ENCODE data around the gene SLC22A15.

DNA sequence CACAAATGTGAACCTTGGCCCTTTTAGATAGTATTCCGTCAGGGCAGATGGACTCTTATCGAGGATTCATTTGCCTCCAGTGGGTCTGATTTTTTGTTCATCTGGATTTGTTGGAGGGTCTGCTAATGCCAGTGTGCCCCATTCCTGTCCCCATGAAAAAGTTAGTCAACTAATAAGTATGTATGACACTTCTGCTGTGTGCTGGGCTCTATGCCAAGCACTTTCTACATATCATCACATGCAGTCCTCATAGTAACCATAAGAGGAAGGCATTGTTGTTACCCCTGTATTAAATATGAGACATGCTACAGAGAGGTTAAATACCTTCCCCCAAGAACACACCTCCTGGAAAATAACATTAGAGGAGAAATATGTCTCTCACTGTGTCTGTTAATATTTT, 88.3 kb downstream of the SLC22A15 start:
- TF ChIP-seq, protein P1, sequence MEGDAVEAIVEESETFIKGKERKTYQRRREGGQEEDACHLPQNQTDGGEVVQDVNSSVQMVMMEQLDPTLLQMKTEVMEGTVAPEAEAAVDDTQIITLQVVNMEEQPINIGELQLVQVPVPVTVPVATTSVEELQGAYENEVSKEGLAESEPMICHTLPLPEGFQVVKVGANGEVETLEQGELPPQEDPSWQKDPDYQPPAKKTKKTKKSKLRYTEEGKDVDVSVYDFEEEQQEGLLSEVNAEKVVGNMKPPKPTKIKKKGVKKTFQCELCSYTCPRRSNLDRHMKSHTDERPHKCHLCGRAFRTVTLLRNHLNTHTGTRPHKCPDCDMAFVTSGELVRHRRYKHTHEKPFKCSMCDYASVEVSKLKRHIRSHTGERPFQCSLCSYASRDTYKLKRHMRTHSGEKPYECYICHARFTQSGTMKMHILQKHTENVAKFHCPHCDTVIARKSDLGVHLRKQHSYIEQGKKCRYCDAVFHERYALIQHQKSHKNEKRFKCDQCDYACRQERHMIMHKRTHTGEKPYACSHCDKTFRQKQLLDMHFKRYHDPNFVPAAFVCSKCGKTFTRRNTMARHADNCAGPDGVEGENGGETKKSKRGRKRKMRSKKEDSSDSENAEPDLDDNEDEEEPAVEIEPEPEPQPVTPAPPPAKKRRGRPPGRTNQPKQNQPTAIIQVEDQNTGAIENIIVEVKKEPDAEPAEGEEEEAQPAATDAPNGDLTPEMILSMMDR (IDR thresholded peaks at IDR 0.05 in 2 of 3, conservative IDR thresholded peaks at IDR 0.05 in 1 of 3; ENCODE audit: control insufficient read depth in 2 of 3, extremely low read depth in 1 of 3, insufficient read depth in 1 of 3, low read depth in 3 of 3, low read length in 3 of 3), result no peak
- TF ChIP-seq, protein P2, sequence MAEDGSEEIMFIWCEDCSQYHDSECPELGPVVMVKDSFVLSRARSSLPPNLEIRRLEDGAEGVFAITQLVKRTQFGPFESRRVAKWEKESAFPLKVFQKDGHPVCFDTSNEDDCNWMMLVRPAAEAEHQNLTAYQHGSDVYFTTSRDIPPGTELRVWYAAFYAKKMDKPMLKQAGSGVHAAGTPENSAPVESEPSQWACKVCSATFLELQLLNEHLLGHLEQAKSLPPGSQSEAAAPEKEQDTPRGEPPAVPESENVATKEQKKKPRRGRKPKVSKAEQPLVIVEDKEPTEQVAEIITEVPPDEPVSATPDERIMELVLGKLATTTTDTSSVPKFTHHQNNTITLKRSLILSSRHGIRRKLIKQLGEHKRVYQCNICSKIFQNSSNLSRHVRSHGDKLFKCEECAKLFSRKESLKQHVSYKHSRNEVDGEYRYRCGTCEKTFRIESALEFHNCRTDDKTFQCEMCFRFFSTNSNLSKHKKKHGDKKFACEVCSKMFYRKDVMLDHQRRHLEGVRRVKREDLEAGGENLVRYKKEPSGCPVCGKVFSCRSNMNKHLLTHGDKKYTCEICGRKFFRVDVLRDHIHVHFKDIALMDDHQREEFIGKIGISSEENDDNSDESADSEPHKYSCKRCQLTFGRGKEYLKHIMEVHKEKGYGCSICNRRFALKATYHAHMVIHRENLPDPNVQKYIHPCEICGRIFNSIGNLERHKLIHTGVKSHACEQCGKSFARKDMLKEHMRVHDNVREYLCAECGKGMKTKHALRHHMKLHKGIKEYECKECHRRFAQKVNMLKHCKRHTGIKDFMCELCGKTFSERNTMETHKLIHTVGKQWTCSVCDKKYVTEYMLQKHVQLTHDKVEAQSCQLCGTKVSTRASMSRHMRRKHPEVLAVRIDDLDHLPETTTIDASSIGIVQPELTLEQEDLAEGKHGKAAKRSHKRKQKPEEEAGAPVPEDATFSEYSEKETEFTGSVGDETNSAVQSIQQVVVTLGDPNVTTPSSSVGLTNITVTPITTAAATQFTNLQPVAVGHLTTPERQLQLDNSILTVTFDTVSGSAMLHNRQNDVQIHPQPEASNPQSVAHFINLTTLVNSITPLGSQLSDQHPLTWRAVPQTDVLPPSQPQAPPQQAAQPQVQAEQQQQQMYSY (CRISPR knock-in tag; IDR thresholded peaks at IDR 0.05), result no peak
- TF ChIP-seq RAD21 (IDR thresholded peaks at IDR 0.05; ENCODE audit: insufficient read depth, low read depth, low read length) (no peak), EP300 (IDR thresholded peaks at IDR 0.05; ENCODE audit: borderline replicate concordance in 1 of 2, control insufficient read depth in 1 of 2, low read depth in 2 of 2, low read length in 2 of 2) (no peak), TCF3 (IDR thresholded peaks at IDR 0.05; ENCODE audit: borderline replicate concordance, insufficient read depth, low read depth, low read length) (no peak), EZH2 (IDR thresholded peaks at IDR 0.05; ENCODE audit: borderline replicate concordance, control insufficient read depth, low read depth, low read length) (no peak), MTA3 (IDR thresholded peaks at IDR 0.05; ENCODE audit: borderline replicate concordance, low read length) (no peak), CHD1 (IDR thresholded peaks at IDR 0.05; ENCODE audit: low read depth, low read length) (no peak), ESRRA (IDR thresholded peaks at IDR 0.05; ENCODE audit: low read length) (no peak), SP1 (IDR thresholded peaks at IDR 0.05; ENCODE audit: low read depth, low read length) (no peak)
- TF ChIP-seq, protein P3, sequence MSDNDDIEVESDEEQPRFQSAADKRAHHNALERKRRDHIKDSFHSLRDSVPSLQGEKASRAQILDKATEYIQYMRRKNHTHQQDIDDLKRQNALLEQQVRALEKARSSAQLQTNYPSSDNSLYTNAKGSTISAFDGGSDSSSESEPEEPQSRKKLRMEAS (IDR thresholded peaks at IDR 0.05; ENCODE audit: low read depth, low read length), result no peak
- TF ChIP-seq, protein P4, sequence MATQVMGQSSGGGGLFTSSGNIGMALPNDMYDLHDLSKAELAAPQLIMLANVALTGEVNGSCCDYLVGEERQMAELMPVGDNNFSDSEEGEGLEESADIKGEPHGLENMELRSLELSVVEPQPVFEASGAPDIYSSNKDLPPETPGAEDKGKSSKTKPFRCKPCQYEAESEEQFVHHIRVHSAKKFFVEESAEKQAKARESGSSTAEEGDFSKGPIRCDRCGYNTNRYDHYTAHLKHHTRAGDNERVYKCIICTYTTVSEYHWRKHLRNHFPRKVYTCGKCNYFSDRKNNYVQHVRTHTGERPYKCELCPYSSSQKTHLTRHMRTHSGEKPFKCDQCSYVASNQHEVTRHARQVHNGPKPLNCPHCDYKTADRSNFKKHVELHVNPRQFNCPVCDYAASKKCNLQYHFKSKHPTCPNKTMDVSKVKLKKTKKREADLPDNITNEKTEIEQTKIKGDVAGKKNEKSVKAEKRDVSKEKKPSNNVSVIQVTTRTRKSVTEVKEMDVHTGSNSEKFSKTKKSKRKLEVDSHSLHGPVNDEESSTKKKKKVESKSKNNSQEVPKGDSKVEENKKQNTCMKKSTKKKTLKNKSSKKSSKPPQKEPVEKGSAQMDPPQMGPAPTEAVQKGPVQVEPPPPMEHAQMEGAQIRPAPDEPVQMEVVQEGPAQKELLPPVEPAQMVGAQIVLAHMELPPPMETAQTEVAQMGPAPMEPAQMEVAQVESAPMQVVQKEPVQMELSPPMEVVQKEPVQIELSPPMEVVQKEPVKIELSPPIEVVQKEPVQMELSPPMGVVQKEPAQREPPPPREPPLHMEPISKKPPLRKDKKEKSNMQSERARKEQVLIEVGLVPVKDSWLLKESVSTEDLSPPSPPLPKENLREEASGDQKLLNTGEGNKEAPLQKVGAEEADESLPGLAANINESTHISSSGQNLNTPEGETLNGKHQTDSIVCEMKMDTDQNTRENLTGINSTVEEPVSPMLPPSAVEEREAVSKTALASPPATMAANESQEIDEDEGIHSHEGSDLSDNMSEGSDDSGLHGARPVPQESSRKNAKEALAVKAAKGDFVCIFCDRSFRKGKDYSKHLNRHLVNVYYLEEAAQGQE (IDR thresholded peaks at IDR 0.05; ENCODE audit: low read depth, low read length), result no peak

Measured in GM12878 (cell line).